HG02870 (cell line): Measurements from ENCODE around the gene RBM14.
"Not testable (repeated sequence)": the region's sequence is repeated elsewhere in the genome, so short reads cannot be mapped to it uniquely, and the experiment has no call there.

Source experiments
- ATAC-seq: cut with Tn5 transposase; IDR thresholded peaks from one replicate; pipeline ENCODE4 v1.9.1; 2021; ENCODE audit warnings: mild to moderate bottlenecking, moderate library complexity; ENCODE audit not compliant: unreplicated experiment

The RBM14 gene

DNA sequence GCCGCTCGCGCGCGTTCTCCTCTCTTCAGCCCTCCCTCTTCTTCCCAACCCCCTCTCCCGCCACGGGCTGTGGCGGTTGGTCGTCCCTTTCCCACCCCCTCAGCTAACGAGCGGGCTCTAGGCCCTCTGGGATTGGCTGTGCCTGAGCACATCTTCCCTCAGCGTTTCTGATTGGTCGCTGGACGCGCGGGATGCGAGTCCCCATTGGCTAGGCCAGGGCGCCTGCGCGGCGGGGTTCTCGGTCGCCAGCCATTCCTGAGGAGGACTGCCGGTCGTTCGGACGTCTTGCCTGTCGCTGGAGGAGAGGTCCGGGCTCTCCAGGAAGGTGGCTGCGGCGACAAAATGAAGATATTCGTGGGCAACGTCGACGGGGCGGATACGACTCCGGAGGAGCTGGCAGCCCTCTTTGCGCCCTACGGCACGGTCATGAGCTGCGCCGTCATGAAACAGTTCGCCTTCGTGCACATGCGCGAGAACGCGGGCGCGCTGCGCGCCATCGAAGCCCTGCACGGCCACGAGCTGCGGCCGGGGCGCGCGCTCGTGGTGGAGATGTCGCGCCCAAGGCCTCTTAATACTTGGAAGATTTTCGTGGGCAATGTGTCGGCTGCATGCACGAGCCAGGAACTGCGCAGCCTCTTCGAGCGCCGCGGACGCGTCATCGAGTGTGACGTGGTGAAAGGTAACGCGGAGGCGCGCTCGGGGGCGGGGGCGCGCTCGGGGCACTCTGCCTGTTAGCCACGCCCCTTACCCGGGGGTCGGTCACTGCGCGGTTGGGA is at the start of gene RBM14:
TSS of gene RBM14 (plus strand) at position 252 of the 776 bp plus-strand sequence. CDS start at position 343, 91 bp downstream.
- peak; percentile 87 for ATAC-seq

DNA sequence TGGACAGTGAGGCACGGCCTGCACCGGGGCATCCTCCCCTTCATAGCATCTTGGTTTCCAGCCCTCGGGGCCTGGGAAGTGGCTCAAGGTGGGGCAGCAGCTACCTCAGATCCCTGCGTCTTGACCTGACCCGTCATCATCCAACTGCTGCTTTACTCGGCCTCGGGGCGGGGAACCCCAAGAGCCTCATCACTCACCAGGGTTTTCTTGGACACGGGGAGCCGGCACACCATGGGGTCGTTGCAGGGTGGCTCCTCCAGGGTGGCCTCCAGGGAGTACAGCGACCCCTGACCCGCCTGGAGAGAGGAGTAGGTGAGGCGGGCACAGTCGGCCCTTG is 48.7 kb upstream of the RBM14 start:
- ATAC-seq = no peak

DNA sequence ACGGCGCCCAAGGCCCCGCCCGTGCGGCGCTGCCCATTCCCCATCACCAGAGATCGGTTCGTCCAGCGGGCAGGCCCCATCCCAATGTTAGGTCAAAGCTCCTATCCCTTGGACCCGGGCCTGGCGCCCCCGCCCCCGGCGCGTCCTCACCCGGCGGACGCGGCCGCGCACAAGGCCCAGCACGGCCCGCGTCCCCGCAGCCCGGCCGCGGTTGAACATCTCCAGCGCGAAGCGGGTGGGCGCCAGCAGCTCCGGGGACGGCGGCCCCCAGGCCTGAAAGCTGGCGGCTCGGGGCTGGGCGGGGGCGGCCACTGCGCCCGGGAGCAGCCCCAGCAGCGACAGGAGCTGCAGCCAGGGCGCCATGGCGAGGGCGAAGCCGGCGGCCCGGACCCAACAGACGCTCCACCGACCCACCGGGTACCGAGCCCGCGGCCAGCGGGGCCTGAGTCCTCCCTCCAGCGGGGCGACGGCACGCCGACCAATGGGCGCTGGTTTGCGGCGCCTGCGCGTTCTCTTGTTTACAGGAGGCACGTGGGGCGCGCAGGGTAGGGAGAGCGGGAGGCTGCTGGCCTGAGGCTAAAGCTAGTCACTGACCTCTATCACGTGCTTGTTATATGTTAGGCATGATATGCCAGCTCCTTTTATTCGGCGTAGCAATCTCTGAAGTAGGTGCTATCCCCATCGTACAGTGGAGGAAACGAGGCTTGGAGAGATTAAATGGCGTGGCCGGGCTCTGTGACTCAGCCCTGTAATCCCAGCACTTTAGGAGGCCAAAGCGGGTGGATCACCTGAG is 48.1 kb upstream of the RBM14 start, which contains the start of gene CTSF:
TSS of gene CTSF (minus strand) at position 483 of the 793 bp plus-strand sequence. CDS start at position 363, 120 bp downstream.
- no peak for ATAC-seq

- ATAC-seq = no peak
Observed at GRCh38 chr11:66569076-66569475, 47.4 kb upstream of the RBM14 start.

- no peak for ATAC-seq
Observed at GRCh38 chr11:66570079-66570849, 46.2 kb upstream of the RBM14 start.

- ATAC-seq = no peak
Observed at GRCh38 chr11:66570850-66571180, 45.6 kb upstream of the RBM14 start.

GRCh38 chr11:66579017-66579606 is 37.3 kb upstream of the RBM14 start:
- no peak for ATAC-seq

- ATAC-seq = no peak
Observed at GRCh38 chr11:66580803-66581202, 35.6 kb upstream of the RBM14 start.

GRCh38 chr11:66581261-66581660 is 35.2 kb upstream of the RBM14 start:
- no peak for ATAC-seq

GRCh38 chr11:66582565-66583147 is 33.8 kb upstream of the RBM14 start:
- ATAC-seq = not testable (repeated sequence)

DNA sequence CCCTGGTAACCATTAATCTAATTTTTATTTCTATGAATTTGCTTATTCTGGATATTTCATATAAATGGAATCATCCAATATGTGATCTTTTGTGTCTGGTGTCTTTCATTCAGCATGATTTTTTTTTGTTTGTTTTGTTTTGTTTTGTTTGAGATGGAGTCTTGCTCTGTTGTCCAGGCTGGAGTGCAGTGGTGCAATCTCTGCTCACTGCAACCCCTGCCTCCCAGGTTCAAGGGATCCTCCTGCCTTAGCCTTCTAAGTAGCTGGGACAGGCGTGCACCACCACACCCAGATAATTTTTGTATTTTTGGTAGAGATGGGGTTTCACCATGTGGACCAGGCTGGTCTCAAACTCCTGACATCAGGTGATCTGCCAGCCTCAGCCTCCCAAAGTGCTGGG is 31.0 kb upstream of the RBM14 start:
- ATAC-seq = not testable (repeated sequence)

- no peak for ATAC-seq
Observed at GRCh38 chr11:66586136-66586535, 30.3 kb upstream of the RBM14 start.

- not testable (repeated sequence) for ATAC-seq
Observed at GRCh38 chr11:66589315-66589714, 27.1 kb upstream of the RBM14 start.

- ATAC-seq = no peak
Observed at GRCh38 chr11:66589996-66590675, 26.3 kb upstream of the RBM14 start.

- ATAC-seq = no peak
Observed at GRCh38 chr11:66591175-66591574, 25.3 kb upstream of the RBM14 start.

DNA sequence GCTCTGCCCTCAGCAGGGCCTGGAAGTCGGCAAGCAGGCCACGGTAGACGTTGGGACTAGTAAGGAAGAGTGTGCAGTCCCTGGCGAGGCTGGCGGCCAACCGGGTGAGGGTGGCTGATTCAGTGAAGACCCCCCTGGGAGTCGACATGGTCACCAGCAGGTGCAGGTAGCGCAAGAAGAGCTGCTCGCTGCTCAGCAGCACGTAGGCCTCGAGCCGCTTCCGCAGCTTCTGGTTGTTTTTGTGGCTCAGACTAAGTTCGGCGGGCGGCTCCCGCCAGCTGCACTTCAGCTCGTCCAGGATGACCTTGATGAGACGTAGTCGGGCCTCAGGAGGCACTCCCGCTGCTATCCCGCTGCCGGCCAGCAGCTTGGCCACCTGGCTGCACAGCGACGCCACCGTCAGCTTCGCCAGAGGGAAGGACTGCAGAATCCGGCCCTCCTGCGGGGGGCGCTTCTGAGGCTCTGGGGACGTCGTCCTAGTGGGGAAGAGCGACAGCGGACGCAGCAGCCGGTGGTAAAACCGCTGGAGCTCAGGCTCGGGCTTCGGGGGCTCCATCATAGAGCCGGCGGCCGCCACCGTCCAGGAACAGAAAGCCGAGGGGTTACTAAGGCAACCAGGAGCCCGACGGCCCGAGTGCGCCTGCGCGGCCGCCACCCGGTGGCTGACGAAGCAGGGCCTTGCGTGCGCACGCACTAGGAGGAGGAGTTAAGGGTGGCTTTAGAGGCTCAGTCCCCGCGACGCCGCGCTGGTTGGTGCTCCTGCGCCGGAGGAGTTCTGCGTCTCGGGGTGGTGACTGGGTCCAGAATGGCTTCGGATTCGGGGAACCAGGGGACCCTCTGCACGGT is 23.8 kb upstream of the RBM14 start, which contains the start of the genes CCDC87 and CCS:
TSS of gene CCDC87 (minus strand) at position 607 of the 846 bp plus-strand sequence. CDS start at position 559, 48 bp downstream.
TSS of gene CCS (plus strand) at position 729 of the 846 bp plus-strand sequence. CDS start at position 806, 77 bp downstream.
- peak; percentile 89 for ATAC-seq

GRCh38 chr11:66593303-66593635 is 23.2 kb upstream of the RBM14 start:
- peak; percentile 13 for ATAC-seq

DNA sequence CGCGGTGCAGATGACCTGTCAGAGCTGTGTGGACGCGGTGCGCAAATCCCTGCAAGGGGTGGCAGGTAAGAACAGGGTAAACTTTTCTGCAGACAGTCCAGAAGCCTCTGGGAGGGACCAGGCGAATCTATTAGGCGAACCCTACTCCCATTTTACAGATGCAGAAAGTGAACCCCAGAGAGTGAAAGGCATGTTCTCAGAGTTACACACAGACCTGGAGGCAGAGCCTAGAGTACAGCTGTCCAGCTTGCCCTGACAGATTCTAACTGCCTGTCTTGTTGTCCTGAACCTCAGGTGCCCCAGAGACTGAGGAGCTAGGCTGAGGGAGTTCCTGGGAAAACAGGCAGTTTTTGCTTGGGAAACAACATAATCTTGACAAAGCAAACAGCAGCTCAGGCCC is 22.8 kb upstream of the RBM14 start:
- no peak for ATAC-seq
